Thyroid gland (tissue), 4 donors: ENCODE data around the gene DCDC2.

Source experiments
- POLR2A ChIP-seq, 2 donors: fragments of 450-650 bp; IDR thresholded peaks; one replicate each; pipeline ENCODE4 v1.6.1; 2017; ENCODE audit warnings: antibody characterized with exemption in 2 of 2, mild to moderate bottlenecking in 2 of 2, moderate library complexity in 1 of 2
- TF ChIP-seq, protein P1 (sequence below), 6 experiments: fragments of 200-600 bp in 3 of 6; fragments of 450-650 bp in 3 of 6; sonication (generic) in 3 of 6; IDR thresholded peaks; one replicate each; pipeline ENCODE4 v1.5.1; 2016 to 2019; ENCODE audit warnings: antibody characterized with exemption in 6 of 6, mild to moderate bottlenecking in 2 of 6, inconsistent platforms in 1 of 6, moderate library complexity in 1 of 6

DNA sequence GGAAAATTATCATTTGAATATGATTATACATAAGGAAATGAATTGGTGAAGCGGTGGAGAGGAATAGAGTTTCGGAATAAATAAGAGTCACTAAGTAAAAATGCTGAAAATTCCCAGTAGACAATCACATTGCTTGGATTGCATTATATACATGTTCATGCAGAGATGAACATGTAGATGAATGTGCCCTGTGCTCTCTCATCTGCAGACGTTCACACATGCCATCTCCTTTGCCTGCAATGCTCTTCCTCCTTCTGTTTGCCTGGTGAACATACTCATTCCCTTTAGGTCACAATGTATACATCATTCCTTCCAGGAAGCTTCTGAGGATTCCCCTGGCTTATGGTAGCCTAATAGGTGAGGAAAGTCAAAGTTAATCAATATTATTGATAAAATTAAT lies 17.9 kb downstream of the DCDC2 start:
- TF ChIP-seq, protein P1, sequence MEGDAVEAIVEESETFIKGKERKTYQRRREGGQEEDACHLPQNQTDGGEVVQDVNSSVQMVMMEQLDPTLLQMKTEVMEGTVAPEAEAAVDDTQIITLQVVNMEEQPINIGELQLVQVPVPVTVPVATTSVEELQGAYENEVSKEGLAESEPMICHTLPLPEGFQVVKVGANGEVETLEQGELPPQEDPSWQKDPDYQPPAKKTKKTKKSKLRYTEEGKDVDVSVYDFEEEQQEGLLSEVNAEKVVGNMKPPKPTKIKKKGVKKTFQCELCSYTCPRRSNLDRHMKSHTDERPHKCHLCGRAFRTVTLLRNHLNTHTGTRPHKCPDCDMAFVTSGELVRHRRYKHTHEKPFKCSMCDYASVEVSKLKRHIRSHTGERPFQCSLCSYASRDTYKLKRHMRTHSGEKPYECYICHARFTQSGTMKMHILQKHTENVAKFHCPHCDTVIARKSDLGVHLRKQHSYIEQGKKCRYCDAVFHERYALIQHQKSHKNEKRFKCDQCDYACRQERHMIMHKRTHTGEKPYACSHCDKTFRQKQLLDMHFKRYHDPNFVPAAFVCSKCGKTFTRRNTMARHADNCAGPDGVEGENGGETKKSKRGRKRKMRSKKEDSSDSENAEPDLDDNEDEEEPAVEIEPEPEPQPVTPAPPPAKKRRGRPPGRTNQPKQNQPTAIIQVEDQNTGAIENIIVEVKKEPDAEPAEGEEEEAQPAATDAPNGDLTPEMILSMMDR (IDR thresholded peaks at IDR 0.05): no peak
- TF ChIP-seq POLR2A (IDR thresholded peaks at IDR 0.05): no peak
